Gastroesophageal sphincter (tissue), 4 donors: ENCODE measurements around the gene PHLDB1. TPM values are rescaled to one million over a fixed set of nuclear protein-coding genes. Genes with fewer than 3 reads are reported as not detected.
A peak's percentile ranks its signal among the peaks of the same experiment; 100 is the strongest.
"Not testable (repeated sequence)": the region's sequence is repeated elsewhere in the genome, so short reads cannot be mapped to it uniquely, and the experiment has no call there.

ENCODE experiments used
- ATAC-seq: fragments of 150-250 bp; one replicate; pipeline ENCODE4 v1.9.1; 2016; ENCODE audit warnings: mild to moderate bottlenecking, moderate library complexity
- H3K27ac ChIP-seq, 4 donors: fragments of 200-600 bp; sonication (generic) in 3 of 4; 1 replicate in 3 of 4; 2 replicates in 1 of 4; pipeline ENCODE4 v1.5.1; 2016 to 2019
- H3K27me3 ChIP-seq: fragments of 200-600 bp; sonication (generic); one replicate; pipeline ENCODE4 v1.5.1; 2019
- H3K36me3 ChIP-seq, 2 donors: fragments of 200-600 bp; sonication (generic); one replicate each; pipeline ENCODE4 v1.5.1; 2019; ENCODE audit warnings: control low read depth in 1 of 2
- H3K4me1 ChIP-seq, 3 donors: fragments of 200-600 bp; sonication (generic); 1 replicate in 2 of 3; 2 replicates in 1 of 3; pipeline ENCODE4 v1.5.1; 2016 to 2019; ENCODE audit warnings: control low read depth in 2 of 3
- H3K4me3 ChIP-seq, 2 donors: fragments of 200-600 bp; sonication (generic); one replicate each; pipeline ENCODE4 v1.5.1; 2019; ENCODE audit warnings: mild to moderate bottlenecking in 1 of 2, moderate library complexity in 1 of 2
- H3K9me3 ChIP-seq, 3 donors: fragments of 200-600 bp; sonication (generic); one replicate each; pipeline ENCODE4 v1.5.1; 2017 to 2019; ENCODE audit warnings: control low read depth in 2 of 3
- CTCF ChIP-seq, 4 experiments: fragments of 200-600 bp in 2 of 4; fragments of 450-650 bp in 2 of 4; sonication (generic) in 1 of 4; IDR thresholded peaks; one replicate each; pipeline ENCODE4 v1.5.1; 2017 to 2019; ENCODE audit warnings: antibody characterized with exemption in 4 of 4, mild to moderate bottlenecking in 2 of 4, moderate library complexity in 2 of 4
- EP300 ChIP-seq: sonication (generic); formaldehyde crosslinking; IDR thresholded peaks from one replicate; pipeline ENCODE4 v1.6.1; 2017; ENCODE audit warnings: antibody characterized with exemption, mild to moderate bottlenecking
- POLR2A ChIP-seq, 2 donors: fragments of 450-650 bp; IDR thresholded peaks; one replicate each; pipeline ENCODE4 v1.6.1; 2017; ENCODE audit warnings: antibody characterized with exemption in 2 of 2, mild to moderate bottlenecking in 2 of 2, moderate library complexity in 1 of 2
- POLR2AphosphoS5 ChIP-seq: sonication (generic); formaldehyde crosslinking; IDR thresholded peaks from one replicate; pipeline ENCODE4 v1.6.1; 2017; ENCODE audit warnings: antibody characterized with exemption
- WGBS, 2 donors: methylation state at CpG; one replicate each; pipeline ENCODE4 v1.1.5; 2018; ENCODE audit warnings: low coverage in 1 of 2; 5-methylcytosine and 5-hydroxymethylcytosine counted together
- total RNA-seq, 4 donors: library from RNA; depleted of rRNA; stranded (reverse); fragments of >200 nt; gene quantifications; one replicate each; pipeline ENCODE4 v1.1.0, GENCODE V29; 2016

The PHLDB1 gene
- total RNA-seq, 4 donors from 2014 or later, result 45.8 to 144 (median 101) TPM

GRCh38 chr11:118572061-118572980 is 35.1 kb upstream of the PHLDB1 start, which contains the start of gene ARCN1:
ARCN1 (plus strand) TSS chr11:118572409; CDS start chr11:118572548, 139 bp downstream.
- H3K27ac ChIP-seq, result peak within 1 kb of the TSS; percentile 97 to 99 (median 98)
- H3K4me3 ChIP-seq, result peak within 1 kb of the TSS; percentile 85 to 98
- no peaks in the 10 kb centered on the region for H3K9me3 ChIP-seq
- peaks cover 0 to 52% (median 26%) of the 10 kb centered on the region in 3 donors for H3K4me1 ChIP-seq
- peak; percentile 86 for ATAC-seq
- no peaks in the 10 kb centered on the region for H3K36me3 ChIP-seq
- TF ChIP-seq EP300 (no peak), POLR2A (IDR thresholded peaks at IDR 0.05) (peak in 1 of 2 donors; percentile 39), POLR2AphosphoS5 (peak; percentile 72)
- WGBS, 2 donors, result 0% methylated on average over 4 to 12 of the region's 55 CpGs
- no peaks in the 10 kb centered on the region for H3K27me3 ChIP-seq

DNA sequence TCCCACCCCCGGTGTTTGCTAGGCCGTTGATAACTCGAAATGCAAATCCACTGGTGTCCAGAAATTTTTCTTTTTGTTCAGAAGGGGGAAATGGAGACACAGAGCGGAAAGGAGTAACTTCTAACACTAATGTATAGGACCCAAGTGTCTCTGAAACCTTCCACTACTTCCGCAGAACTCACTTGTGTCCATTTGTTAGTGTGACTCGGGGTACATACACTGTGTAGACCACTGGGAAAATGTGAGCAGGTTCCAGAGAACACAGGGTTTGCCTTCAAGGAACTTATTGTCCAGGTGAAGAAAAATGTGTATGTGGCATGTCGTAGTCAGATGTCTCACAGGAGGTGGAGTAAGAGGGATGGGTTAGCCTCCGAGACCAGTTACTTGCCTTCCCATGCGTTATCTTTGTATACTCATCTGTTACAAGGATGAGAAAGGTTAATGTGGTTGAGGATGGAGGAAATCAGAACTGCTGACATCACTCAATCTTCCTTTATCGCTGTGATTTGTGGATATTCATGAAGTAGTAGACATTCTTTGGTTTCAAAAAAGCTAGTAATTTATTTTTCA is 34.3 kb upstream of the PHLDB1 start:
- no peaks in the 10 kb centered on the region for H3K27me3 ChIP-seq
- no peak for ATAC-seq
- no peak for TF ChIP-seq EP300
- TF ChIP-seq POLR2AphosphoS5, result no peak
- TF ChIP-seq CTCF (IDR thresholded peaks at IDR 0.05), result no peak
- TF ChIP-seq POLR2A (IDR thresholded peaks at IDR 0.05), result no peak
- no peaks in the 10 kb centered on the region for H3K9me3 ChIP-seq
- H3K4me1 ChIP-seq, result peaks cover 0 to 60% (median 26%) of the 10 kb centered on the region in 3 donors
- H3K36me3 ChIP-seq, result no peaks in the 10 kb centered on the region
- peak overlapping the region; percentile 85 to 98 for H3K4me3 ChIP-seq
- H3K27ac ChIP-seq, result peak overlapping the region; percentile 97 to 99 (median 98)
- WGBS, 2 donors, result 3 to 5% methylated on average over 8 to 9 of the region's 10 CpGs

DNA sequence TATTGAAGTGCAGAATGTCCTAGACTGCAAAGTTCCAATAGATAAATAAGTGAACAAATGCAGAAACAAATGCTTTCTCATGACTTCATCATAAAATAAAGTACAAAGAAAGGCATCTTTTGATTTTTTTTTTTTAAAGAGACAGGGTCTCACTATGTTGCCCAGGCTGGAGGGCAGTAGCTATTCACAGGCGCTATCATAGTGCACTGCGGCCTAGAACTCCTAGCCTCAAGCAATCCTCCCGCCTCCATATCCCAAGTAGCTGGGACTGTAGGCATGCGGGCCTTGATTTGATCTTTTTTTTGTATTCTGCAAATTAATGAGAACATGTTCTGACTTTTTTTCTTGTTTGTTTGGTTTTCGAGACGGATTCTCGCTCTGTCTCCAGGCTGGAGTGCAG is 32.8 kb upstream of the PHLDB1 start:
- Histone ChIP-seq H3K4me3 (peak overlapping the region in 1 of 2 donors; percentile 11), H3K36me3 (no peaks in the 10 kb centered on the region), H3K27me3 (no peaks in the 10 kb centered on the region), H3K9me3 (no peaks in the 10 kb centered on the region), H3K4me1 (peaks cover 0 to 75% (median 26%) of the 10 kb centered on the region in 3 donors), H3K27ac (no peak overlapping the region)
- no peak for ATAC-seq
- TF ChIP-seq POLR2AphosphoS5 (no peak), CTCF (IDR thresholded peaks at IDR 0.05) (no peak), POLR2A (IDR thresholded peaks at IDR 0.05) (no peak), EP300 (no peak)
- WGBS, 2 donors, result 71 to 81% methylated on average over 4 to 7 of the region's 7 CpGs

DNA sequence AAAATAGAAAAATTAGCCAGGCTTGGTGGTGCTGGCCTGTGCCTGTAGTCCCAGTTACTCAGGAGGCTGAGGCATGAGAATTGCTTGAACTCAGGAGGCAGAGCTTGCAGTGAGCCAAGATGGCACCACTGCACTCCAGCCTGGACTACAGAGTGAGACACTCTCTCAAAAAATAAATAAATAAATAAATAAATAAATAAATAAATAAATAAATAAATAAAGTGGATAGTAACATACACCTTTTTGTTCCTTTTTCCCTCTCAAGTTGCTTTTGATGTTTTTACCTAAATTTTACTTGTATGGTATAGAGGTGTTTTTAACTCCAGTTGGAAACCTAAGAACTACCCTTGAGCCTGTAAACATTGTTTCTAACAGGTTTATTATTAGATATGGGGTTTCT is 29.4 kb upstream of the PHLDB1 start:
- Histone ChIP-seq H3K36me3 (peaks cover 0 to 20% of the 10 kb centered on the region in 2 donors), H3K4me1 (peaks cover 0 to 87% (median 20%) of the 10 kb centered on the region in 3 donors)
- ATAC-seq, H3K27ac ChIP-seq, H3K9me3 ChIP-seq, H3K27me3 ChIP-seq, H3K4me3 ChIP-seq: not testable (repeated sequence)

DNA sequence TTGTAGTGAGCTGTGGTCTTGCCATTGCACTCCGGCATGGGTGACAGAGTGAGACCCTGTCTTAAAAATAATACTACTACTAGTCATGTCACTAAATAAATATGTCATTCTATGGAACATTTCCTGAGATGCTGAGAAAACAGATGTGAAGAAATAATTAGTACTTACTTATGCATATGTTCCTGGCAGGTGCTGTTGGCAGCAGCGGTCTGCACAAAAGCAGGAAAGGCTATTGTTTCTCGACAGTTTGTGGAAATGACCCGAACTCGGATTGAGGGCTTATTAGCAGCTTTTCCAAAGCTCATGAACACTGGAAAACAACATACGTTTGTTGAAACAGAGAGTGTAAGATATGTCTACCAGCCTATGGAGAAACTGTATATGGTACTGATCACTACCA is 26.4 kb upstream of the PHLDB1 start:
- no peak for ATAC-seq
- no peaks in the 10 kb centered on the region for H3K27me3 ChIP-seq
- no peak for TF ChIP-seq CTCF (IDR thresholded peaks at IDR 0.05)
- no peak for TF ChIP-seq EP300
- no peak for TF ChIP-seq POLR2A (IDR thresholded peaks at IDR 0.05)
- TF ChIP-seq POLR2AphosphoS5, result no peak
- no peaks in the 10 kb centered on the region for H3K9me3 ChIP-seq
- peaks cover 0 to 56% (median 4%) of the 10 kb centered on the region in 3 donors for H3K4me1 ChIP-seq
- no peak overlapping the region for H3K4me3 ChIP-seq
- 61 to 70% methylated on average over 2 to 5 of the region's 6 CpGs for WGBS, 2 donors
- H3K36me3 ChIP-seq, result peaks cover 4 to 50% of the 10 kb centered on the region in 2 donors
- H3K27ac ChIP-seq, result no peak overlapping the region
